Measurements from ENCODE around the gene CCDC171.

DNA sequence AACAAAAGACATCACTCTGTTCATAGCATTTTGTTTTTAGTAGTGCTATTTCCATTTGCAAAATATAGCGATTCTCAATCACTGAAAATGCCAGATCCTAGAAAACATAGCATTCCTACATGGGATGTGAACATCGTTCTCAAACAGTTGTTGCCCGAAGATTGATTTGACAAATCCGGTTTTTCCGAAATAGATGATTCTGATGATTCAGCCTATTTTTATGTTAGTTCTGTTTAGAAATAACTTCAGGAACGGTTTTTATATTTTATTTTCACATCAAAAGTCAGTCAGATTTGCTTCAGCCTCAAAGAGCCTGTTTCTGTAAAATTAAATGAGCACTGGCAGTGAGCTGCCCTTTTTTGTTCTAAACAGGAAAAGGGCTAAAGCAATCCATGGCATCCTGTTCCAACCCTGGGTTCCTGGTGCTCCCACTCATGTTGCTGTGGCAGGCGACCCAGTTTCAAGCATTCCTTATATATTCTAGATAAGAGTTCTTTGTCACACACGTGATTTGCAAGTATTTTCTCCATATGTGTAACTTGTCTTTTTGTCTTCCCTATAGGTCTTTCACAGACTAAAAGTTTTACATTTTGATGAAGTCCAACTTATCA is 27.9 kb upstream of the CCDC171 start:
- TF ChIP-seq, protein P1, sequence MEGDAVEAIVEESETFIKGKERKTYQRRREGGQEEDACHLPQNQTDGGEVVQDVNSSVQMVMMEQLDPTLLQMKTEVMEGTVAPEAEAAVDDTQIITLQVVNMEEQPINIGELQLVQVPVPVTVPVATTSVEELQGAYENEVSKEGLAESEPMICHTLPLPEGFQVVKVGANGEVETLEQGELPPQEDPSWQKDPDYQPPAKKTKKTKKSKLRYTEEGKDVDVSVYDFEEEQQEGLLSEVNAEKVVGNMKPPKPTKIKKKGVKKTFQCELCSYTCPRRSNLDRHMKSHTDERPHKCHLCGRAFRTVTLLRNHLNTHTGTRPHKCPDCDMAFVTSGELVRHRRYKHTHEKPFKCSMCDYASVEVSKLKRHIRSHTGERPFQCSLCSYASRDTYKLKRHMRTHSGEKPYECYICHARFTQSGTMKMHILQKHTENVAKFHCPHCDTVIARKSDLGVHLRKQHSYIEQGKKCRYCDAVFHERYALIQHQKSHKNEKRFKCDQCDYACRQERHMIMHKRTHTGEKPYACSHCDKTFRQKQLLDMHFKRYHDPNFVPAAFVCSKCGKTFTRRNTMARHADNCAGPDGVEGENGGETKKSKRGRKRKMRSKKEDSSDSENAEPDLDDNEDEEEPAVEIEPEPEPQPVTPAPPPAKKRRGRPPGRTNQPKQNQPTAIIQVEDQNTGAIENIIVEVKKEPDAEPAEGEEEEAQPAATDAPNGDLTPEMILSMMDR (IDR thresholded peaks at IDR 0.05; ENCODE audit: insufficient read depth, low read length): no peak
- TF ChIP-seq POLR2AphosphoS5 (IDR thresholded peaks at IDR 0.05; ENCODE audit: low read depth): no peak

Measured in HL-60 (cell line).